ENCODE data around the gene RBM19. TPM values are rescaled to one million over a fixed set of nuclear protein-coding genes. Genes with fewer than 3 reads are reported as not detected.
A peak's percentile ranks its signal among the peaks of the same experiment; 100 is the strongest.

Gene RBM19
- total RNA-seq, 1 donor from 2014 or later: 31.1 TPM

DNA sequence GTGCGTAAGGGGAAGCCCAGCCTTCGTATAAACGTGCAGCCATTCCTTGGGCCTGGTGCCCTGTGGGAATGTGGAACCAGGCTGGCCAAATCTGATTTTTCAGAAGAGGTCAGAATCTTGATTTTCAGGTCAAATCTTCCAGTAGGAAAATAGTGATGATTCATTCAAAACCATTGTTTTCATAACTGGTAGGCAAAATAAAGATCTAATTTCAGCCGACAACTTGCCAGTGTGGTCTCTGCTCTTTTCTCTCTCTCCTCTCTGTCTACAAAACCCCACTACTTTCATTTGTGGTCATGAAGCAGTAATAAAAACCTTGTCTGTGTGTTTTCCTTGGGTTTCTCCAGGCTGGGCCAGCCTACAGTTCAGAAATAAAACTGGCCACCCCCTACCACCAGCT lies 135.1 kb downstream of the RBM19 start:
- Mint-ChIP-seq H3K4me3 (ENCODE audit: unreplicated experiment) (no peak overlapping the region), H3K4me1 (ENCODE audit: unreplicated experiment) (peaks cover 33% of the 10 kb centered on the region), H3K36me3 (ENCODE audit: unreplicated experiment) (peaks cover 6% of the 10 kb centered on the region), H3K27ac (ENCODE audit: unreplicated experiment) (peak overlapping the region; percentile 87), H3K9me3 (ENCODE audit: unreplicated experiment) (no peaks in the 10 kb centered on the region), H3K27me3 (ENCODE audit: unreplicated experiment) (peaks cover 5% of the 10 kb centered on the region)
- TF ChIP-seq CTCF (IDR thresholded peaks at IDR 0.05): no peak
- DNase-seq (ENCODE audit: extremely low spot score, unreplicated experiment): no peak

DNA sequence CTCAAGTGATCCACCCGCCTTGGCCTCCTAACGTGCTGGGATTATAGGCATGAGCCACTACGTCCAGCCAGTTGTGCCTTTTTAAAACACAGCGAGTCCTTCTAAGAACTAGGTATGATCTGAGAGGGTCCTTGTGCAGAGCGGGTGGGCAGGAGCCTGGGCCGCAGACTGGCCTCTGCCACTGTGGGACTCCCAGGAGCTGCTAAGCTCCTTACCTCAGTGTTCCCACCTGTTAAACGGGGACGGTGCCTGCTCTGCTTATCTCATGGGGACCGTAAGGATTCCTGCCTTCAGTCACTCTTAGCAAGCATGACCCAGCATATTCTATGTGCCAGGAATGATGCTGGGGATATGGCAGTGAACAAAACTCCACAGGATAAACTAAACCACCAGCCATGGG lies 136.9 kb downstream of the RBM19 start:
- TF ChIP-seq CTCF (IDR thresholded peaks at IDR 0.05): no peak
- Mint-ChIP-seq H3K36me3 (ENCODE audit: unreplicated experiment) (no peaks in the 10 kb centered on the region), H3K27ac (ENCODE audit: unreplicated experiment) (no peak overlapping the region), H3K9me3 (ENCODE audit: unreplicated experiment) (no peaks in the 10 kb centered on the region), H3K4me3 (ENCODE audit: unreplicated experiment) (no peak overlapping the region), H3K4me1 (ENCODE audit: unreplicated experiment) (peaks cover 33% of the 10 kb centered on the region), H3K27me3 (ENCODE audit: unreplicated experiment) (no peaks in the 10 kb centered on the region)
- no peak for DNase-seq (ENCODE audit: extremely low spot score, unreplicated experiment)

GRCh38 chr12:113827539-113828114 lies 138.5 kb downstream of the RBM19 start:
- H3K4me1 Mint-ChIP-seq (ENCODE audit: unreplicated experiment): peaks cover 25% of the 10 kb centered on the region
- H3K4me3 Mint-ChIP-seq (ENCODE audit: unreplicated experiment): no peak overlapping the region
- no peaks in the 10 kb centered on the region for H3K9me3 Mint-ChIP-seq (ENCODE audit: unreplicated experiment)
- TF ChIP-seq CTCF (IDR thresholded peaks at IDR 0.05): no peak
- H3K27me3 Mint-ChIP-seq (ENCODE audit: unreplicated experiment): no peaks in the 10 kb centered on the region
- H3K36me3 Mint-ChIP-seq (ENCODE audit: unreplicated experiment): no peaks in the 10 kb centered on the region
- H3K27ac Mint-ChIP-seq (ENCODE audit: unreplicated experiment): no peak overlapping the region
- DNase-seq (ENCODE audit: extremely low spot score, unreplicated experiment): no peak

- H3K4me3 Mint-ChIP-seq (ENCODE audit: unreplicated experiment): no peak overlapping the region
- H3K27ac Mint-ChIP-seq (ENCODE audit: unreplicated experiment): no peak overlapping the region
- no peak for TF ChIP-seq CTCF (IDR thresholded peaks at IDR 0.05)
- no peaks in the 10 kb centered on the region for H3K27me3 Mint-ChIP-seq (ENCODE audit: unreplicated experiment)
- no peak for DNase-seq (ENCODE audit: extremely low spot score, unreplicated experiment)
- peaks cover 2% of the 10 kb centered on the region for H3K36me3 Mint-ChIP-seq (ENCODE audit: unreplicated experiment)
- H3K9me3 Mint-ChIP-seq (ENCODE audit: unreplicated experiment): no peaks in the 10 kb centered on the region
- peaks cover 21% of the 10 kb centered on the region for H3K4me1 Mint-ChIP-seq (ENCODE audit: unreplicated experiment)
Measured at GRCh38 chr12:113826805-113827538, 139.2 kb downstream of the RBM19 start.

DNA sequence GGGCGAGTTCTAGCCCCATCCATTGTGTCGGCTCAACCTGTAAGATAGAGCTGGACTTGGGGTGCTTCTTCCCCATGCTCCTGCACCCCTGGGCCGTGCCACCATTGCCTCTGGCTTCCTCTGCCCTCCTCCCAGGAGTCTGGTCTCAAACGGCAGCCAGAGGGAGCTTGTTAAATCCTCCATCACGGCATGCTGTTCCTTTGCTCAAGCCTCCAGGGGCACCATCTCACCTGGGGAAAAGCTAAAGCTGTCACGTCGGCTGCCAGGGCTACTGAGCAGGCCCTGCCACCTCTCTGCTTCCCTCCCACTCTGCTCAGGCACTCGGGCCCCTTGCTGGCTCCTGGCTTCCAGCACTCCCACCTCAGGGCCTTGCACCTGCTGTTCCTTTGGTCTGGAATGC lies 140.4 kb downstream of the RBM19 start:
- Mint-ChIP-seq H3K9me3 (ENCODE audit: unreplicated experiment) (no peaks in the 10 kb centered on the region), H3K4me1 (ENCODE audit: unreplicated experiment) (peaks cover 8% of the 10 kb centered on the region), H3K27ac (ENCODE audit: unreplicated experiment) (no peak overlapping the region), H3K36me3 (ENCODE audit: unreplicated experiment) (peaks cover 8% of the 10 kb centered on the region), H3K4me3 (ENCODE audit: unreplicated experiment) (no peak overlapping the region), H3K27me3 (ENCODE audit: unreplicated experiment) (no peaks in the 10 kb centered on the region)
- TF ChIP-seq CTCF (IDR thresholded peaks at IDR 0.05): no peak
- no peak for DNase-seq (ENCODE audit: extremely low spot score, unreplicated experiment)

Data from osteocyte (in vitro differentiated cells).